ENCODE data around the gene ZNF385C. TPM values are rescaled to one million over a fixed set of nuclear protein-coding genes. Genes with fewer than 3 reads are reported as not detected.

ZNF385C gene
- total and polyA plus RNA-seq, 2 of the 13 experiments (the other 11 are each of a cell fraction or from before 2014, with no cell fraction given), result 2.3 to 6.1 TPM

DNA sequence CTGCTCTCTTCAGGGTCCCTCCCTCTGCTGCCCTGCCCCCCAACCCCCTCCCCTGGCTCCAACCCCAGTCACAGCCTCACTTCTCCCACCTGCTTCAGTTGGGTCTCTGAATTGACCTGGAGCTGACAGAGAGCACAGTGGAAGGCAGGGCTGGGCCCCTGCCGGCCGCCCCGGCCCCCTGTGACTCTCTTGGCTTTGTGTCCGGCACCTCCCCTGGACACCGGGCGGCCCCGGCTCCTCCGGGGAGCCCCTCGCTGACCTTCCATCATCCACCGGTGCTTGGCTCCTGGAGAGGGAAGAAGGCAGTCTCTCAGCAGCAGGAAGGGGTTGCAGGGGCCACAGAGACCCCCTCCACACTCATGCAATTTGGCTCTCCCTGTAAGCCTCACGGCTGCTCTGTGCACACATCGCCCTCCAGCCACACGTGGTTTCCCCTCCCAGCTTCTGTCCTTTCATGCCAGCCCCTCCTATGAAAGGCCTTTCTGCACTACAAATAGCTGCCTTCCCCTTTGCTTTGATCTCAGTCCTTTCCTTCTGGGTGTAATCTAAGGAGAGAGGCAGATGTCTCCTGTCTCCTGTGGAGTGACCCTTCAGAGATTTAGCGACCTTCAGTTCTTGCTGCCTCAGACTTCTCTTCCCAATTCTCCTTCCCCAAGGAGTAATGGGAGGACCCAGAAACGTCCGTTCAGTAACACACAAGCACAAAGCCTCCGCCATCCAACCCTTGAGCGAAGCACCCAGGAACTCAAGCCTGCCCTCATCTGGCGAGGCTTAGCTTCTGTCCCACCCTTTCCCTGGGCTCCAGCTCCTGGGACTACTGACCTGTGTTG, 70.1 kb downstream of the ZNF385C start (continued):
- TF ChIP-seq, protein P1, sequence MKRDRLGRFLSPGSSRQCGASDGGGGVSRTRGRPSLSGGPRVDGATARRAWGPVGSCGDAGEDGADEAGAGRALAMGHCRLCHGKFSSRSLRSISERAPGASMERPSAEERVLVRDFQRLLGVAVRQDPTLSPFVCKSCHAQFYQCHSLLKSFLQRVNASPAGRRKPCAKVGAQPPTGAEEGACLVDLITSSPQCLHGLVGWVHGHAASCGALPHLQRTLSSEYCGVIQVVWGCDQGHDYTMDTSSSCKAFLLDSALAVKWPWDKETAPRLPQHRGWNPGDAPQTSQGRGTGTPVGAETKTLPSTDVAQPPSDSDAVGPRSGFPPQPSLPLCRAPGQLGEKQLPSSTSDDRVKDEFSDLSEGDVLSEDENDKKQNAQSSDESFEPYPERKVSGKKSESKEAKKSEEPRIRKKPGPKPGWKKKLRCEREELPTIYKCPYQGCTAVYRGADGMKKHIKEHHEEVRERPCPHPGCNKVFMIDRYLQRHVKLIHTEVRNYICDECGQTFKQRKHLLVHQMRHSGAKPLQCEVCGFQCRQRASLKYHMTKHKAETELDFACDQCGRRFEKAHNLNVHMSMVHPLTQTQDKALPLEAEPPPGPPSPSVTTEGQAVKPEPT (CRISPR knock-in tag; IDR thresholded peaks at IDR 0.05; ENCODE audit: low read depth), result peak; percentile 50; the same call in 1 of the 2 replicates
- TF ChIP-seq, protein P2, sequence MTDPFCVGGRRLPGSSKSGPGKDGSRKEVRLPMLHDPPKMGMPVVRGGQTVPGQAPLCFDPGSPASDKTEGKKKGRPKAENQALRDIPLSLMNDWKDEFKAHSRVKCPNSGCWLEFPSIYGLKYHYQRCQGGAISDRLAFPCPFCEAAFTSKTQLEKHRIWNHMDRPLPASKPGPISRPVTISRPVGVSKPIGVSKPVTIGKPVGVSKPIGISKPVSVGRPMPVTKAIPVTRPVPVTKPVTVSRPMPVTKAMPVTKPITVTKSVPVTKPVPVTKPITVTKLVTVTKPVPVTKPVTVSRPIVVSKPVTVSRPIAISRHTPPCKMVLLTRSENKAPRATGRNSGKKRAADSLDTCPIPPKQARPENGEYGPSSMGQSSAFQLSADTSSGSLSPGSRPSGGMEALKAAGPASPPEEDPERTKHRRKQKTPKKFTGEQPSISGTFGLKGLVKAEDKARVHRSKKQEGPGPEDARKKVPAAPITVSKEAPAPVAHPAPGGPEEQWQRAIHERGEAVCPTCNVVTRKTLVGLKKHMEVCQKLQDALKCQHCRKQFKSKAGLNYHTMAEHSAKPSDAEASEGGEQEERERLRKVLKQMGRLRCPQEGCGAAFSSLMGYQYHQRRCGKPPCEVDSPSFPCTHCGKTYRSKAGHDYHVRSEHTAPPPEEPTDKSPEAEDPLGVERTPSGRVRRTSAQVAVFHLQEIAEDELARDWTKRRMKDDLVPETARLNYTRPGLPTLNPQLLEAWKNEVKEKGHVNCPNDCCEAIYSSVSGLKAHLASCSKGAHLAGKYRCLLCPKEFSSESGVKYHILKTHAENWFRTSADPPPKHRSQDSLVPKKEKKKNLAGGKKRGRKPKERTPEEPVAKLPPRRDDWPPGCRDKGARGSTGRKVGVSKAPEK (CRISPR knock-in tag; IDR thresholded peaks at IDR 0.05; ENCODE audit: borderline replicate concordance), result no peak
- TF ChIP-seq TBX2 (CRISPR knock-in tag; IDR thresholded peaks at IDR 0.05; ENCODE audit: borderline replicate concordance) (peak; percentile 43; the same call in 1 of the 2 replicates), ZFP1 (CRISPR knock-in tag; IDR thresholded peaks at IDR 0.05) (no peak), ONECUT2 (CRISPR knock-in tag; IDR thresholded peaks at IDR 0.05) (no peak), PAF1 (CRISPR knock-in tag; IDR thresholded peaks at IDR 0.05) (no peak), FOXC1 (CRISPR knock-in tag; IDR thresholded peaks at IDR 0.05; ENCODE audit: borderline replicate concordance) (no peak), ZNF17 (CRISPR knock-in tag; IDR thresholded peaks at IDR 0.05) (no peak), ZBTB7A (CRISPR knock-in tag; IDR thresholded peaks at IDR 0.05) (no peak), PAWR (CRISPR knock-in tag; IDR thresholded peaks at IDR 0.05; ENCODE audit: borderline replicate concordance) (no peak), ZNF160 (CRISPR knock-in tag; IDR thresholded peaks at IDR 0.05) (no peak), ZBTB21 (CRISPR knock-in tag; IDR thresholded peaks at IDR 0.05) (no peak), TBX3 (IDR thresholded peaks at IDR 0.05; ENCODE audit: borderline replicate concordance) (no peak), NFYC (CRISPR knock-in tag; IDR thresholded peaks at IDR 0.05) (no peak; the same call in 1 of the 2 replicates), SMAD1 (CRISPR knock-in tag; IDR thresholded peaks at IDR 0.05; ENCODE audit: borderline replicate concordance, low read depth) (no peak), ZNF720 (CRISPR knock-in tag; IDR thresholded peaks at IDR 0.05) (0 out of 2 replicates have a peak, but pooled peaks have one; percentile 11)
- TF ChIP-seq, protein P3, sequence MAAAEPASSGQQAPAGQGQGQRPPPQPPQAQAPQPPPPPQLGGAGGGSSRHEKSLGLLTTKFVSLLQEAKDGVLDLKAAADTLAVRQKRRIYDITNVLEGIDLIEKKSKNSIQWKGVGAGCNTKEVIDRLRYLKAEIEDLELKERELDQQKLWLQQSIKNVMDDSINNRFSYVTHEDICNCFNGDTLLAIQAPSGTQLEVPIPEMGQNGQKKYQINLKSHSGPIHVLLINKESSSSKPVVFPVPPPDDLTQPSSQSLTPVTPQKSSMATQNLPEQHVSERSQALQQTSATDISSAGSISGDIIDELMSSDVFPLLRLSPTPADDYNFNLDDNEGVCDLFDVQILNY (CRISPR knock-in tag; conservative IDR thresholded peaks at IDR 0.05), result no peak
- TF ChIP-seq, protein P4, sequence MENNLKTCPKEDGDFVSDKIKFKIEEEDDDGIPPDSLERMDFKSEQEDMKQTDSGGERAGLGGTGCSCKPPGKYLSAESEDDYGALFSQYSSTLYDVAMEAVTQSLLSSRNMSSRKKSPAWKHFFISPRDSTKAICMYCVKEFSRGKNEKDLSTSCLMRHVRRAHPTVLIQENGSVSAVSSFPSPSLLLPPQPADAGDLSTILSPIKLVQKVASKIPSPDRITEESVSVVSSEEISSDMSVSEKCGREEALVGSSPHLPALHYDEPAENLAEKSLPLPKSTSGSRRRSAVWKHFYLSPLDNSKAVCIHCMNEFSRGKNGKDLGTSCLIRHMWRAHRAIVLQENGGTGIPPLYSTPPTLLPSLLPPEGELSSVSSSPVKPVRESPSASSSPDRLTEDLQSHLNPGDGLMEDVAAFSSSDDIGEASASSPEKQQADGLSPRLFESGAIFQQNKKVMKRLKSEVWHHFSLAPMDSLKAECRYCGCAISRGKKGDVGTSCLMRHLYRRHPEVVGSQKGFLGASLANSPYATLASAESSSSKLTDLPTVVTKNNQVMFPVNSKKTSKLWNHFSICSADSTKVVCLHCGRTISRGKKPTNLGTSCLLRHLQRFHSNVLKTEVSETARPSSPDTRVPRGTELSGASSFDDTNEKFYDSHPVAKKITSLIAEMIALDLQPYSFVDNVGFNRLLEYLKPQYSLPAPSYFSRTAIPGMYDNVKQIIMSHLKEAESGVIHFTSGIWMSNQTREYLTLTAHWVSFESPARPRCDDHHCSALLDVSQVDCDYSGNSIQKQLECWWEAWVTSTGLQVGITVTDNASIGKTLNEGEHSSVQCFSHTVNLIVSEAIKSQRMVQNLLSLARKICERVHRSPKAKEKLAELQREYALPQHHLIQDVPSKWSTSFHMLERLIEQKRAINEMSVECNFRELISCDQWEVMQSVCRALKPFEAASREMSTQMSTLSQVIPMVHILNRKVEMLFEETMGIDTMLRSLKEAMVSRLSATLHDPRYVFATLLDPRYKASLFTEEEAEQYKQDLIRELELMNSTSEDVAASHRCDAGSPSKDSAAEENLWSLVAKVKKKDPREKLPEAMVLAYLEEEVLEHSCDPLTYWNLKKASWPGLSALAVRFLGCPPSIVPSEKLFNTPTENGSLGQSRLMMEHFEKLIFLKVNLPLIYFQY (CRISPR knock-in tag; IDR thresholded peaks at IDR 0.05; ENCODE audit: borderline replicate concordance), result no peak
